Measurements from ENCODE around the gene SPANXB1.
"Not testable (repeated sequence)": the region's sequence is repeated elsewhere in the genome, so short reads cannot be mapped to it uniquely, and the experiment has no call there.

DNA sequence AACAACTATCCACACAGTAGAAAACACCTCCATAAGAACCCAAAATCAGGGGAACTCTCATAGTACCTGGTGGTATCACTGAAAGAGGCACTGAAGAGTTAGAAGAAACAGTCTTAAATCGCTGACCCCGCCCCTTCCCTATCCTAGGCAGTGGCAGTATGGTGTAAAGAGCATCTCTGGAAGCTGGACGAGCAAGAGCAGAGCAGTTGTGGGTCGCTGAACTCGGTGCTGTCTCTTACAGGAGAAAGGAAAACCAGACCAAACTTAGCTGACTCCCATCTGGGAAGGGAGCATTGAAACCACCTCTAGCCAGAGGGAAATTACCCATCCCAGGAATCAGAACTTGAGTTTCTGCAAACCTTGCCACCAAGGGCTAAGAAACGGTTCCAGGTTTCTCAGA, 2.8 kb downstream of the SPANXB1 start:
- TF ChIP-seq CTCF (IDR thresholded peaks at IDR 0.05); EZH2 (IDR thresholded peaks at IDR 0.05; ENCODE audit: borderline replicate concordance, insufficient read depth, low read depth, low read length, poor library complexity, severe bottlenecking): not testable (repeated sequence)
